Body of pancreas (tissue), 4 donors: ENCODE results near the gene MICU2.
"Not testable (repeated sequence)": the region's sequence is repeated elsewhere in the genome, so short reads cannot be mapped to it uniquely, and the experiment has no call there.

ENCODE experiments used
- POLR2A ChIP-seq, 3 donors: fragments of 450-650 bp; IDR thresholded peaks; one replicate each; pipeline ENCODE4 v1.6.1; 2016; ENCODE audit warnings: antibody characterized with exemption in 3 of 3, mild to moderate bottlenecking in 2 of 3
- TF ChIP-seq, protein P1 (sequence below), 7 experiments: fragments of 450-650 bp in 4 of 7; fragments of 200-600 bp in 3 of 7; sonication (generic) in 3 of 7; IDR thresholded peaks; one replicate each; pipeline ENCODE4 v1.5.1; 2016 to 2019; ENCODE audit warnings: antibody characterized with exemption in 7 of 7

DNA sequence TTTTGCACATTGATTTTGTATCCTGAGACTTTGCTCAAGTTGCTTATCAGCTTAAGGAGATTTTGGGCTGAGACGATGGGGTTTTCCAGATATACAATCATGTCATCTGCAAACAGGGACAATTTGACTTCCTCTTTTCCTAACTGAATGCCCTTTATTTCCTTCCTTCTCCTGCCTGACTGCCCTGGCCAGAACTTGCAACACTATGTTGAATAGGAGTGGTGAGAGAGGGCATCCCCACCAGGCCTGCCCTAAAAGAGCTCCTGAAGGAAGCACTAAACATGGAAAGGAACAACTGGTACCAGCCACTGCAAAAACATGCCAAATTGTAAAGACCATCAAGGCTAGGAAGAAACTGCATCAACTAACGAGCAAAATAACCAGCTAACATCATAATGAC lies 50.7 kb downstream of the MICU2 start:
- TF ChIP-seq, protein P1, sequence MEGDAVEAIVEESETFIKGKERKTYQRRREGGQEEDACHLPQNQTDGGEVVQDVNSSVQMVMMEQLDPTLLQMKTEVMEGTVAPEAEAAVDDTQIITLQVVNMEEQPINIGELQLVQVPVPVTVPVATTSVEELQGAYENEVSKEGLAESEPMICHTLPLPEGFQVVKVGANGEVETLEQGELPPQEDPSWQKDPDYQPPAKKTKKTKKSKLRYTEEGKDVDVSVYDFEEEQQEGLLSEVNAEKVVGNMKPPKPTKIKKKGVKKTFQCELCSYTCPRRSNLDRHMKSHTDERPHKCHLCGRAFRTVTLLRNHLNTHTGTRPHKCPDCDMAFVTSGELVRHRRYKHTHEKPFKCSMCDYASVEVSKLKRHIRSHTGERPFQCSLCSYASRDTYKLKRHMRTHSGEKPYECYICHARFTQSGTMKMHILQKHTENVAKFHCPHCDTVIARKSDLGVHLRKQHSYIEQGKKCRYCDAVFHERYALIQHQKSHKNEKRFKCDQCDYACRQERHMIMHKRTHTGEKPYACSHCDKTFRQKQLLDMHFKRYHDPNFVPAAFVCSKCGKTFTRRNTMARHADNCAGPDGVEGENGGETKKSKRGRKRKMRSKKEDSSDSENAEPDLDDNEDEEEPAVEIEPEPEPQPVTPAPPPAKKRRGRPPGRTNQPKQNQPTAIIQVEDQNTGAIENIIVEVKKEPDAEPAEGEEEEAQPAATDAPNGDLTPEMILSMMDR (IDR thresholded peaks at IDR 0.05): not testable (repeated sequence)
- TF ChIP-seq POLR2A (IDR thresholded peaks at IDR 0.05): not testable (repeated sequence)
